Esophagus squamous epithelium (tissue), 5 donors: Measurements from ENCODE around the gene CCDC88C. TPM values are rescaled to one million over a fixed set of nuclear protein-coding genes. Genes with fewer than 3 reads are reported as not detected.

Experiments
- DNase-seq: peaks from one replicate; lab custom pipeline; 2025; lab: John Stamatoyannopoulos, UW
- H3K27ac ChIP-seq, 4 donors: fragments of 200-600 bp; sonication (generic); one replicate each; pipeline ENCODE4 v1.5.1; 2016 to 2019; ENCODE audit warnings: mild to moderate bottlenecking in 1 of 4
- H3K27me3 ChIP-seq, 4 donors: fragments of 200-600 bp; sonication (generic); 1 replicate in 3 of 4; 2 replicates in 1 of 4; pipeline versions ENCODE4 v1.5.1 to v1.6.0; 2017 to 2021; ENCODE audit warnings: antibody characterized with exemption in 1 of 4
- H3K36me3 ChIP-seq, 3 donors: fragments of 200-600 bp; sonication (generic); one replicate each; pipeline ENCODE4 v1.5.1; 2016 to 2019
- H3K4me1 ChIP-seq, 3 donors: fragments of 200-600 bp; sonication (generic); one replicate each; pipeline ENCODE4 v1.5.1; 2017 to 2019
- H3K4me3 ChIP-seq, 4 donors: fragments of 200-600 bp; sonication (generic); 1 replicate in 3 of 4; 2 replicates in 1 of 4; pipeline ENCODE4 v1.5.1; 2016 to 2019; ENCODE audit warnings: mild to moderate bottlenecking in 2 of 4, moderate library complexity in 1 of 4
- H3K9me3 ChIP-seq, 3 donors: fragments of 200-600 bp; sonication (generic); one replicate each; pipeline ENCODE4 v1.5.1; 2016 to 2019
- POLR2A ChIP-seq, 4 donors: fragments of 450-650 bp; IDR thresholded peaks; one replicate each; pipeline ENCODE4 v1.6.1; 2017; ENCODE audit warnings: antibody characterized with exemption in 4 of 4, mild to moderate bottlenecking in 4 of 4, moderate library complexity in 3 of 4
- WGBS, 2 donors: methylation state at CpG; one replicate each; pipeline ENCODE4 v1.1.5; 2018; 5-methylcytosine and 5-hydroxymethylcytosine counted together
- intact Hi-C: fragments of 100-400 bp; cut with DNase I; formaldehyde crosslinking; loops from one replicate; pipeline ENCODE4 v1.15.0; 2022
- total RNA-seq, 4 donors: library from RNA; depleted of rRNA; stranded (reverse); fragments of >200 nt; gene quantifications; one replicate each; pipeline ENCODE4 v1.1.0, GENCODE V29; 2016
- TF ChIP-seq, protein P1 (sequence below), 6 experiments: fragments of 450-650 bp in 4 of 6; fragments of 200-600 bp in 2 of 6; sonication (generic) in 2 of 6; IDR thresholded peaks; one replicate each; pipeline ENCODE4 v1.5.1; 2016 to 2019; ENCODE audit warnings: antibody characterized with exemption in 6 of 6, mild to moderate bottlenecking in 4 of 6, moderate library complexity in 4 of 6
- donor health status: DM: yes; HTN: yes; CAD: no.

Gene CCDC88C
- total RNA-seq, 4 donors from 2014 or later = 23.2 to 31.5 (median 29.9) TPM

DNA sequence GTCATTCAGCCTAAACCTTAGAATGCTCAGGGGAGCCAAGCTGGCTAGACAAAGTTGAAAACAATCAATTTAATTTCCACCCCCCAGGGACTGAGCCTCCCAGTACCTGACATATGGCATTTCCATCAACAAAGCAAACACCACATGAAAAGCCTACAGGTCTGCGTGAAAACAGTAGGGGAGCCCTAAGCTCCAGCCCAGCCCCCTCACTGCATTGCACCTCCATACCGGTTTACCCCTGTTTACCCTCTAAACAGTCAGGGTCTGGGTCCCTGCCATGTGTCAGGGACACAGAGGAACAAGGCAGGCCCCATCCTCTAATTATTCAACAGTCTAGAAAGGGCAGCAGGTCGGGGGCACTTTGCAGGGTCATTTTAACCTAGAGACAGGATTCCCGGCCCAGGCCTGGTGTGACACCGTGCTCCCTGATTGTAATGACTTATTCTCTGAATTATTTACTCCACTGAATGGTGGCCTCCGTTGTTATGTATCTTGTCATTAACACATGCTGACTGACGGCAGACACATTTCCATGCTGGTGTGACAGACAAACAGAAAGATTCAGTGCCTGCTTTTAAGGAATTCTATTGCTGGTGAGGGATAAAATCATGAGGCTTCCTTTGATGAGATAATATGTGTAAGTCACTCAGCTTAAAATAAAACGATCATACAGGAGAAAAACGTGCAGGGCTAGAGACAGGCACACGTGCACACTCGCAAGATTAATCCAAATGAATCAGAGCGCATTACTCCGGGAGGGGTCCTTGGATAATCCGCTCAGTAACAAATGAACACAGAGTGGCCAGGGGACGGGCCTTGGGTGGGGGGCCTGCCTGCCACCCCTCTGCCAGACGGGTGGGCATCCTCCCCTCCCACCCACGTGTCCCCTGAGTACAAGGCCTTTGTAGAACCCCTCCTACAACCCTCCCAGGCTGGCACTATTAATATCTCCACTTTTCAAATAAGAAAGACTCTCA is 23.2 kb downstream of the CCDC88C start:
- H3K27ac ChIP-seq = peak overlapping the region in 3 of 4 donors; percentile 15 to 89 (median 89)
- DNase-seq = no peak
- H3K4me1 ChIP-seq = peaks cover 44 to 97% (median 72%) of the 10 kb centered on the region in 3 donors
- no peaks in the 10 kb centered on the region for H3K9me3 ChIP-seq
- 70 to 75% methylated on average over 16 to 17 of the region's 17 CpGs for WGBS, 2 donors
- H3K36me3 ChIP-seq = no peaks in the 10 kb centered on the region
- no peak overlapping the region for H3K4me3 ChIP-seq
- intact Hi-C loops = no loop called here
- no peaks in the 10 kb centered on the region for H3K27me3 ChIP-seq
- TF ChIP-seq POLR2A (IDR thresholded peaks at IDR 0.05) = no peak
- TF ChIP-seq, protein P1, sequence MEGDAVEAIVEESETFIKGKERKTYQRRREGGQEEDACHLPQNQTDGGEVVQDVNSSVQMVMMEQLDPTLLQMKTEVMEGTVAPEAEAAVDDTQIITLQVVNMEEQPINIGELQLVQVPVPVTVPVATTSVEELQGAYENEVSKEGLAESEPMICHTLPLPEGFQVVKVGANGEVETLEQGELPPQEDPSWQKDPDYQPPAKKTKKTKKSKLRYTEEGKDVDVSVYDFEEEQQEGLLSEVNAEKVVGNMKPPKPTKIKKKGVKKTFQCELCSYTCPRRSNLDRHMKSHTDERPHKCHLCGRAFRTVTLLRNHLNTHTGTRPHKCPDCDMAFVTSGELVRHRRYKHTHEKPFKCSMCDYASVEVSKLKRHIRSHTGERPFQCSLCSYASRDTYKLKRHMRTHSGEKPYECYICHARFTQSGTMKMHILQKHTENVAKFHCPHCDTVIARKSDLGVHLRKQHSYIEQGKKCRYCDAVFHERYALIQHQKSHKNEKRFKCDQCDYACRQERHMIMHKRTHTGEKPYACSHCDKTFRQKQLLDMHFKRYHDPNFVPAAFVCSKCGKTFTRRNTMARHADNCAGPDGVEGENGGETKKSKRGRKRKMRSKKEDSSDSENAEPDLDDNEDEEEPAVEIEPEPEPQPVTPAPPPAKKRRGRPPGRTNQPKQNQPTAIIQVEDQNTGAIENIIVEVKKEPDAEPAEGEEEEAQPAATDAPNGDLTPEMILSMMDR (IDR thresholded peaks at IDR 0.05) = no peak

DNA sequence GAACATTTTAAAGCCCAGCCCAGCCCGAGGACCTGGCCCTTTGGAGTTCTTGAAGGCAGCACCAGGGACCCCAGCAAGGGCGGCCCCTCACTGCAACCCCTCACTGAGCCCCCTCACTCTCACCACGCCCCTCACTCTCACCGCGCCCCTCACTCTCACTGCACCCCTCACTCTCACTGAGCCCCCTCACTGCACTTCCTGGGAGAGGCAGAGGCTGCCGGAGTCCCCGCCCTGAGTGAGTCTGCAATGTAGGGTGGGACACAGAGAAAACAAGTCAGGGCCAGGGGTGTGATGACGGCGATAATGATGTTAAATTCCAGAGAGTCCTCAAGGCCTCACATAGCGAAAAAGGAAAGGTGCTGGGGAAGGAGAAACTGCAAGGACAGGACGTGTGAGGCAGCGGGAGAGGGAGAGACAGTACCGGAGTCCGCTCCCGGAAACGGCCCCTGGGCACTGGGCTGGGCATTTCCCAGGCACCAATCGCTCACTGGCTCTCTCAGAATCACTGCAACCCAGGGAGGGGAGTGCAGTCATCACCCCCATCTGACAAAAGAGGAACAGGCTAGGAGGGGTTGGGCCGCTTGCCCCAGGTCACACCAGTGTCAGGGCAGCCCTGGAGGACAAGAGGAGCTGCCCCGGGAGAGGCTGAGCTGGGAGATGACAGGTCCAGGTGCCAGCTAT is 24.9 kb downstream of the CCDC88C start:
- Histone ChIP-seq H3K27ac (peak overlapping the region; percentile 42 to 78 (median 67)), H3K36me3 (no peaks in the 10 kb centered on the region), H3K4me1 (peaks cover 41 to 97% (median 71%) of the 10 kb centered on the region in 3 donors), H3K27me3 (no peaks in the 10 kb centered on the region), H3K4me3 (peak overlapping the region in 2 of 4 donors; percentile 2 to 16), H3K9me3 (no peaks in the 10 kb centered on the region)
- TF ChIP-seq, protein P1 (IDR thresholded peaks at IDR 0.05) = no peak
- TF ChIP-seq POLR2A (IDR thresholded peaks at IDR 0.05) = no peak
- WGBS, 2 donors = 28 to 39% methylated on average over 8 to 12 of the region's 19 CpGs
- DNase-seq = no peak
- intact Hi-C loops = no loop called here

DNA sequence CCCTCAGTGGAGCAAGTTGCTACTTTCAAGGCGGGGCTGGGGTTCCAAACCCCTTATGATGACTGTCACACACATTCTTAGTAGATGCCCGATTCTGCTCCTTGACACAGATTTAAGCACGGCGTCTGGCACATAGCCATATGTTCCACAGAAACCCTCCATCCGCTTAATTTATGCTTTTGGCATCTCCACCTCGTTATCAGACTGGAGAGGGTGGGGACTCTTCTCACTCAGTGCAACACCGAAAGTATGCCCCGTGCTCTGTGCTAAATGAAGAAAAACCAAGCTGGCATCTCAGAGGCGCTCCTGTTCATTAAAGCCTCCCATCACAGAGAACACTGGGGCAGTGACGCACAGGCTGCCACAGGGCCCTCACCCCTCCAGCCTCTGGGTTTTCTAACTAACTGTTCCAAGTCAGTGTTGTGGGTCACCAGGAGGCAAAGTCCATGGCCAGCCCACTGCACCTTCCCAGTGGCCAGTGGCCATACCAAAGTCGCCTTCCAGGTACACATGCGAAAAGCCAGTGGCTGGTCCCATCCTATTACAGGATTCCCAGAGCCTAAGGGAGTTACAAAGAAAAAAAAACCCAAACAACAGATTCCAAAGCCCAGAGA is 27.3 kb downstream of the CCDC88C start:
- no peaks in the 10 kb centered on the region for H3K36me3 ChIP-seq
- intact Hi-C loops = no loop called here
- H3K4me3 ChIP-seq = no peak overlapping the region
- H3K4me1 ChIP-seq = peaks cover 32 to 97% (median 64%) of the 10 kb centered on the region in 3 donors
- 58 to 69% methylated on average over 9 to 10 of the region's 12 CpGs for WGBS, 2 donors
- no peak for TF ChIP-seq POLR2A (IDR thresholded peaks at IDR 0.05)
- TF ChIP-seq, protein P1 (IDR thresholded peaks at IDR 0.05) = no peak
- H3K27ac ChIP-seq = peak overlapping the region in 1 of 4 donors; percentile 70
- H3K9me3 ChIP-seq = no peaks in the 10 kb centered on the region
- no peaks in the 10 kb centered on the region for H3K27me3 ChIP-seq
- no peak for DNase-seq

DNA sequence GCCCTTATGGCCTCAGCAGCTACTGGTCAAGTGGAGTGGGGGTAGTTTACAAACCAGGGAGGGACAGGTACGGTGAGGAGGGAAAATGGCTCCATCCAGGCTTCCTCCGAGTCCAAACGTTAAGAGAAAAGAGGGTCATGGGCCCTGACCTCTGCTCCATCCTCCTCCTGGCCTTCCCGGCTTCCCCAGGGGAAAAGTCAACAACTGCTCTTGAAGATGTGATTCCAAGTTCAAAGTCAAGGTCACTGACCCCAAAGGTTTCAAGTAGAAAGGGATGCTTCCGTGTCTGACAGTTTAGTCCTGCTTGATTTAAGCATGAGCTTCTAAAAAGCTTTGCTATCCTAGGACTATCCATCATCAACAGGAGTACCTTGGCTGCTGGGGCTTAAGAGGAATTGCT is 28.5 kb downstream of the CCDC88C start:
- H3K4me1 ChIP-seq = peaks cover 29 to 88% (median 58%) of the 10 kb centered on the region in 3 donors
- no peaks in the 10 kb centered on the region for H3K36me3 ChIP-seq
- no peak for DNase-seq
- TF ChIP-seq, protein P1 (IDR thresholded peaks at IDR 0.05) = no peak
- TF ChIP-seq POLR2A (IDR thresholded peaks at IDR 0.05) = no peak
- 86% methylated on average over 5 of the region's 5 CpGs for WGBS, 2 donors
- intact Hi-C loops = no loop called here
- no peaks in the 10 kb centered on the region for H3K27me3 ChIP-seq
- peak overlapping the region; percentile 61 to 79 (median 68) for H3K27ac ChIP-seq
- H3K9me3 ChIP-seq = no peaks in the 10 kb centered on the region
- no peak overlapping the region for H3K4me3 ChIP-seq
